Mucosa of rectum (tissue), 2 donors: ENCODE data around the gene KLC1.

Experiments
- H3K27ac ChIP-seq, 2 donors: one replicate each; pipeline ENCODE4 v1.7.0; 2013; ENCODE audit warnings: inconsistent platforms in 2 of 2, low read depth in 2 of 2, low read length in 2 of 2
- H3K27me3 ChIP-seq, 2 donors: one replicate each; pipeline ENCODE4 v1.7.0; 2013; ENCODE audit warnings: low read length in 2 of 2; ENCODE audit not compliant: control insufficient read depth in 2 of 2, insufficient read depth in 2 of 2
- H3K36me3 ChIP-seq, 2 donors: one replicate each; pipeline ENCODE4 v1.7.0; 2013; ENCODE audit warnings: low read length in 2 of 2; ENCODE audit not compliant: control insufficient read depth in 2 of 2, insufficient read depth in 2 of 2
- H3K4me1 ChIP-seq, 2 donors: one replicate each; pipeline ENCODE4 v1.7.0; 2013; ENCODE audit warnings: low read length in 2 of 2, mild to moderate bottlenecking in 1 of 2; ENCODE audit not compliant: control insufficient read depth in 2 of 2, insufficient read depth in 2 of 2
- H3K4me3 ChIP-seq, 2 donors: one replicate each; pipeline ENCODE4 v1.7.0; 2013; ENCODE audit warnings: low read length in 2 of 2
- H3K9ac ChIP-seq, 2 donors: one replicate each; pipeline ENCODE4 v1.7.0; 2013; ENCODE audit warnings: low read length in 2 of 2, low read depth in 1 of 2, mild to moderate bottlenecking in 1 of 2
- H3K9me3 ChIP-seq, 2 donors: one replicate each; pipeline ENCODE4 v1.7.0; 2013; ENCODE audit warnings: low read length in 2 of 2; ENCODE audit not compliant: control insufficient read depth in 2 of 2
- donor health status: healthy.
- donor health status: Normal muscosa, but diverticular disease.

The KLC1 gene

GRCh38 chr14:103695296-103696069 is 66.5 kb downstream of the KLC1 start:
- H3K27me3 ChIP-seq: no peaks in the 10 kb centered on the region
- peaks cover 29% of the 10 kb centered on the region in 2 donors for H3K4me1 ChIP-seq
- no peak overlapping the region for H3K4me3 ChIP-seq
- H3K9me3 ChIP-seq: no peaks in the 10 kb centered on the region
- no peak overlapping the region for H3K27ac ChIP-seq
- H3K36me3 ChIP-seq: peaks cover 19 to 43% of the 10 kb centered on the region in 2 donors
- no peak overlapping the region for H3K9ac ChIP-seq

- Histone ChIP-seq H3K9me3 (no peaks in the 10 kb centered on the region), H3K36me3 (peaks cover 19 to 45% of the 10 kb centered on the region in 2 donors), H3K27ac (peak overlapping the region in 1 of 2 donors; percentile 48), H3K4me3 (no peak overlapping the region), H3K4me1 (peaks cover 29% of the 10 kb centered on the region in 2 donors), H3K9ac (no peak overlapping the region), H3K27me3 (no peaks in the 10 kb centered on the region)
These were observed 67.0 kb downstream of the KLC1 start for GRCh38 chr14:103696070-103696402.

DNA sequence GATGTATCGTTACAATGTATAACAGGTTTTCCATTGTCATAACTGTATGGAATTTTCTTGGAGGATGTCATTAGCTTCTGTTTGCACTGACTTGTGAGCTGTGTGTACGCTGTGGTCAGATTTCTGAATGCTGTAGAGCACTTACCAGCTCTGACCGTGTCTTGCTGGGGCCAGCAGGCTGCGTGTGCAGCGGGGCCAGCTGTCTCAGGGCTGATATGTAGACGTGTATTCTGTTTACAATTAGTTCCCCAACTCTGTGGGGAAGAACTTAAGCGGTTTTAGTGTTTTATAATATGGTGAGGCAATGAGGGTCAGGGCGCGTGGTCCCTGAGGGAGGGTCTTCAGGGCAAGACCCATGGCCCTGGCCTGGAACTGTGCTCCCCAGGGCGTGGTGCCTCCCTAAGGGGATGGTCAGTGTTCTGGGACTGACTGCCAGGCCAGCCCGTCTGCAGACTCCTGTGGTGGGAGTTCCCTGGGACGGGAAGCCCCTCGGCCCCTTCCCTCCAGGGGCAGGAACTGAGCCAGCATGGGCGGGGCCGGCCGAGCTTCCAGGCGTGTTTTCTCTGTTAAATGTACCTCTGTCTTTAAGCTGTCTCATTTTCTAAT is 67.6 kb downstream of the KLC1 start:
- Histone ChIP-seq H3K9me3 (no peaks in the 10 kb centered on the region), H3K4me3 (peak overlapping the region in 1 of 2 donors; percentile 7), H3K4me1 (peaks cover 29% of the 10 kb centered on the region in 2 donors), H3K27ac (peak overlapping the region; percentile 21 to 48), H3K27me3 (no peaks in the 10 kb centered on the region), H3K36me3 (peaks cover 19 to 45% of the 10 kb centered on the region in 2 donors), H3K9ac (no peak overlapping the region)

DNA sequence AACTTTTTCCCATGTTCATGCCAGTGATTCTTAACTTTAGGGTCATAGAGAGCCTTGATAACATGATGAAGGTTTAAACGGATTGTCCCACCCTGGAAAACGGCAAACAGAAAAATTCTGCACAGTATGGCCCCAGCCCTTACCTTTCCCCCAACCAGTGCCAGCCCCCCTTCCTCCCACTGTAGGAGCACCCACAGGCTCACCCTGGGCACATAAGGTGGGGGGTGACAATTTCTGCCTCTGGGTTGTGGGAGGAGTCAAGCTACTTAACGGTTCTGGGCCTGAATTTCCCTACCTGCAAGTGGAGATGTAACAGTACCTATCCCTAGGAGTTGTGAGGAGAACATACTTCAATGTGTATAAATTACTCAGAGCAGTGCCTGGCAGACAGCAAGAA is 68.2 kb downstream of the KLC1 start:
- H3K27me3 ChIP-seq: no peaks in the 10 kb centered on the region
- H3K36me3 ChIP-seq: peaks cover 21 to 47% of the 10 kb centered on the region in 2 donors
- peak overlapping the region in 1 of 2 donors; percentile 9 for H3K27ac ChIP-seq
- H3K9me3 ChIP-seq: no peaks in the 10 kb centered on the region
- H3K4me3 ChIP-seq: no peak overlapping the region
- peaks cover 29% of the 10 kb centered on the region in 2 donors for H3K4me1 ChIP-seq
- no peak overlapping the region for H3K9ac ChIP-seq

DNA sequence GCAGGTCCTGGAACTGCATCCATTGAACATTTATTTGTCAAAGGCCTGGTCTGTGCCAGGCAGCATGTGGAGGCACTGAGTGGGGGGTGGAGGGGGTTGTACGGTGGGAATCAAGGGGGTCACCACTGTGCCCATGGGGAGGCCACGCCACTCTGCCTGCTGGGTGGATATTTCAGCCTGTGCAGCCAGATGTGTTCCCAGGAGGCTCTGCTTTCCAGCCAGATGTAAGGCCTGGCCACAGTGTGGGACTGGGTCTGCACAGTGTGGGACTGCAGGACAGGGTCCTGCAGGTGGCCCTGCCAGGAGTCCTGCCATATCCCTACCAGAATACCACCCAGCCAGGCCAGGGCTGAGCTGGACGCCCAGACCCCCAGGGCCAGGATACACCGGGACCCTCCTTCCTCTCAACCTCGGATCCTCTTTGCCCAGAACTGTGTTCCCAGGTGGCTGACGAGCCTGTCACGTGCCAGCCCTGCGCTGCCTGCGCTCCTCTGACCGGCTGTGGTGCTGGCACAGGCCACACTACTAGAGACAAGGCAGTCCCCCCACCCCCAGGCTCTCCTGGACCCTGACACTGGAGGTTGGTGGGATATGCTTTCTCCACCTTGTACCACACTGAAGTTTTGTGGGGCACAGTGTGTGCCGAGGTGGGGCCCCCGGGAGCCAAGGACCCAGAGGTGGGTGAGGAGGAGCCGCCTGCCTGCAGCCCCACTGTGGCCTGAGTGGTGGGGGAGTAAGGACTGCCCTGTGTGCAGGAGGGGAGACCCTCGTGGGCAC is 68.8 kb downstream of the KLC1 start:
- Histone ChIP-seq H3K27me3 (no peaks in the 10 kb centered on the region), H3K4me1 (peaks cover 29% of the 10 kb centered on the region in 2 donors), H3K36me3 (peaks cover 24 to 51% of the 10 kb centered on the region in 2 donors), H3K4me3 (no peak overlapping the region), H3K27ac (peak overlapping the region in 1 of 2 donors; percentile 52), H3K9me3 (no peaks in the 10 kb centered on the region), H3K9ac (no peak overlapping the region)

DNA sequence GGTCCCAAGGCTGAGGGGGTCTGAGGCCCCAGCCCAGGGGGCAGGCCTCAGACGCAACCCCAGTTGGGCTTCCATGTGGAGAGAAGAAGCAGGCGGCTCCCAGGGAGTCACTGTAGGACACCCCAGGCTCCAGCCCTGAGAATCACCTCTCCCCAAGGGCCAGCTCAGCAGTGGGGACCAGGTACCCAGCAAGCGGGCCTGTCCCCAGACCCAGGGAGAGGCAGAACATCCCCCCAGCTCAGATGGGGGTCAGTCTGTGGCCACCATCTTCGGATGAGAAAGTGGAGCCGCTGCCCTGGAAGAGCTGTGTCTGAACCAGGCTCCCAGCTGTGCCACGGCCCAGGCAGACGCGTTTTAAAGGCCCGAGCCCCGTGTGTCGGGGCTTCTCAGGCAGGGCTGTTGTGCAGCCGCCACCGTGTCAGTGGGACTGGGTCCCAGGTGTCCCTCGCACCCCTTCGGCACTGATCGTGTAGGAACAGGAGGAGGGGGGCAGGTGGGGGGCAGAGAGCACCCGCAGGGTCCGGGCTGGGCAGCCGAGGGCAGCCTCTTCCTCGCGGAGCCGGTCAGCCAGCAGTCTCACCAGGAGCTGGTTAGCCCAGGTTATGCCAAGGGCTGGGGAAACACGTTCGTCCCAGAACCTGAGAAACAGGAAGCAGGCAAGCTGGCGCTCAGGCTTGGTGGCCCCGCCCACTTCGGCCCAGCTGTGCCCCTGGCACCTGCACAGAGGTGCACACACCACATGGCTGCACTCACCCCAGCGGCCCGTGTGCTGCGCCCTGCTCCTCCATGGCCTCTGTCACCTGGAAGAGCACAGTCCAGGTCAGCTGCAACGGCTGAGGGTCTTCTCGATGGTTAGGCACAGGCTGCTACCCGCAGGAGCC is 69.6 kb downstream of the KLC1 start:
- Histone ChIP-seq H3K4me3 (no peak overlapping the region), H3K9ac (no peak overlapping the region), H3K27me3 (no peaks in the 10 kb centered on the region), H3K27ac (peak overlapping the region; percentile 27 to 52), H3K9me3 (no peaks in the 10 kb centered on the region), H3K36me3 (peaks cover 29 to 49% of the 10 kb centered on the region in 2 donors), H3K4me1 (peaks cover 24 to 26% of the 10 kb centered on the region in 2 donors)

DNA sequence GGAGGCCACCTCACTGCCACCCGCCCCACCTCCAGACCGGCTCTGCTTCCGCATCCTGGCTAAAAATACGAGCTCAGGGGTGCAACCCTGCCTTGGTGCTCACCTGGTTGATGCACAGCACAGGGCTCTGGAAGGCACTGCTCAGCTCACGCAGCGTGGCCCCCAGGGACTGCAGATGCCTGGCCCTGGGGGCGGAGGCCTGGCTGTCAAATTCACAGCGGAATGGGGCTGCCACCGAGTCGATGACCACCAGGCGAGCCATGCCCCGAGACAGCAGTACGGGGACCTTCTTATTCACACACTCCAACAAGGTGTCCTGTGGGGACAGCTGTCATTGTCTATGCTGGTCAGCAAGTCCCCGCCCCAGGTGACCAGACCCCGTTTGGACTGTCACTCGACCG is 70.2 kb downstream of the KLC1 start:
- H3K27me3 ChIP-seq: no peaks in the 10 kb centered on the region
- H3K9ac ChIP-seq: no peak overlapping the region
- peaks cover 32 to 47% of the 10 kb centered on the region in 2 donors for H3K36me3 ChIP-seq
- no peak overlapping the region for H3K4me3 ChIP-seq
- H3K9me3 ChIP-seq: no peaks in the 10 kb centered on the region
- H3K27ac ChIP-seq: no peak overlapping the region
- H3K4me1 ChIP-seq: peaks cover 22 to 24% of the 10 kb centered on the region in 2 donors

DNA sequence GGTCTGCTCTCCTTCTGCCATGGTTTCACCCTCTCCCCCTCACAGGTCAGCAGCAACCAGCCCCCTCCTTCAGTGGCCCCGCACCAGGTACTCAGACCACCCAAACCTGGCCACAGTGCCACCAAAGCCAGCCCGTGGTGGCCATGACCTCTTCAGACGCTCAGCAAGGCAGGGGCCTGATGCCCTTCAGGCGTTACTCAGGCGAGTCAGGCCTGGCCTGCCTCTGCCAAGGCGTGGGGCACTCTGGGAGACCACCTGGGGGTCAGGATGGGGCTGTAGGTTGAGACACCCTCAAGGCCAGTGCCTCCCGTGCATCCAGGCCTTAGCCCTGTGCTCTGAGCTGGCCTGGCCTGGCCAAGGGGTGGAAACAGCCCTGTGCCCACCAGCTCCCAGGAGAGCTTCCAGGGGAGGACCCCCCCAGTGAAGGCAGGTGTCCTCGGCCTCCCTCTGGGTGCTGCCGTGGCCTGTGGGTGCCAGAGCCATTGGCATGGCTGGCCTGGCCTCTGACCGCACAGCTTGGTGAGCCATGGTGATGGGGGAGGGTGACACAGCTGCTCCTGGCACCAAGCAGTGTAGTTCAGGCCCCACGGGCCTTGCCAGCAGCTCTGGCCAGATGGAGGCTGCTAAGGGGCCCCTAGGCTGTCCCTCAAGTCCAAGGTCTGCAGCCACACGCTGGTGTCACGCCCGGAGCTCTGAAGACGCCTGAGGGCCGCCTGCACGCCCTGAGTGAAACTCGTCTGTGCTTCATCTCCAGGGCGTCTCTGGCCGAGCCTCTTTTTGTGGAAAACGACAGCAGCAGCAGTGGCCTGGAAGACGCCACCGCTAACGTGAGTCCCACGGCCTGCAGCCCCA is 71.1 kb downstream of the KLC1 start:
- peaks cover 22 to 24% of the 10 kb centered on the region in 2 donors for H3K4me1 ChIP-seq
- H3K36me3 ChIP-seq: peaks cover 27 to 45% of the 10 kb centered on the region in 2 donors
- no peak overlapping the region for H3K27ac ChIP-seq

More for the DNA sequence above, 71.1 kb downstream of the KLC1 start:
- no peak overlapping the region for H3K9ac ChIP-seq
- no peaks in the 10 kb centered on the region for H3K27me3 ChIP-seq
- no peaks in the 10 kb centered on the region for H3K9me3 ChIP-seq
- H3K4me3 ChIP-seq: no peak overlapping the region
